Natural killer cell (primary cell): ENCODE data around the gene ARHGEF11. TPM values are rescaled to one million over a fixed set of nuclear protein-coding genes. Genes with fewer than 3 reads are reported as not detected.

ENCODE experiments used
- ATAC-seq, 3 donors: fragments of 150-1000 bp in 2 of 3; fragments of 200-7000 bp in 1 of 3; cut with Tn5 transposase; 1 replicate in 1 of 3; 2 replicates in 2 of 3; pipeline ENCODE4 v1.10.0; 2021; ENCODE audit warnings: mild to moderate bottlenecking in 2 of 3, moderate library complexity in 2 of 3
- DNase-seq, 2 donors: peaks; one replicate each; pipeline versions ENCODE4 v3.0.0 to v3.0.0-alpha.2; 2013 to 2021; ENCODE audit warnings: mixed read lengths in 1 of 2
- H3K27ac ChIP-seq: one replicate; pipeline ENCODE4 v1.5.1; 2013; ENCODE audit warnings: mild to moderate bottlenecking, low read length
- H3K27me3 ChIP-seq: one replicate; pipeline ENCODE4 v1.6.1; 2013; ENCODE audit warnings: low read length; ENCODE audit not compliant: control insufficient read depth, insufficient read depth
- H3K36me3 ChIP-seq: one replicate; pipeline ENCODE4 v1.6.1; 2013; ENCODE audit warnings: low read length; ENCODE audit not compliant: control insufficient read depth, insufficient read depth
- H3K4me1 ChIP-seq: one replicate; pipeline ENCODE4 v1.6.1; 2013; ENCODE audit warnings: low read length; ENCODE audit not compliant: control insufficient read depth, insufficient read depth
- H3K4me3 ChIP-seq: one replicate; pipeline ENCODE4 v1.5.1; 2013; ENCODE audit warnings: low read length
- H3K9me3 ChIP-seq: one replicate; pipeline ENCODE4 v1.6.1; 2013; ENCODE audit warnings: low read length; ENCODE audit not compliant: control insufficient read depth, insufficient read depth
- H3K27ac Mint-ChIP-seq, 2 donors: one replicate each; pipeline ENCODE4 v1.8.0; 2022; ENCODE audit warnings: mild to moderate bottlenecking in 2 of 2, mixed read lengths in 2 of 2, moderate library complexity in 1 of 2
- H3K27me3 Mint-ChIP-seq, 2 donors: one replicate each; pipeline ENCODE4 v1.8.0; 2022; ENCODE audit warnings: low read depth in 2 of 2, mixed read lengths in 2 of 2
- H3K36me3 Mint-ChIP-seq: one replicate; pipeline ENCODE4 v1.8.0; 2022; ENCODE audit warnings: mixed read lengths
- H3K4me1 Mint-ChIP-seq, 2 donors: one replicate each; pipeline ENCODE4 v1.8.0; 2022; ENCODE audit warnings: mixed read lengths in 2 of 2
- H3K4me3 Mint-ChIP-seq: one replicate; pipeline ENCODE4 v1.8.0; 2022; ENCODE audit warnings: mild to moderate bottlenecking, moderate library complexity, mixed read lengths
- H3K9me3 Mint-ChIP-seq, 2 donors: one replicate each; pipeline ENCODE4 v1.8.0; 2022; ENCODE audit warnings: mixed read lengths in 2 of 2
- WGBS: methylation state at CpG from one replicate; pipeline ENCODE4 v1.1.7; 2013; ENCODE audit warnings: missing lambda C conversion rate; ENCODE audit not compliant: insufficient coverage; 5-methylcytosine and 5-hydroxymethylcytosine counted together
- intact Hi-C: fragments of 100-400 bp; cut with micrococcal nuclease; formaldehyde crosslinking; loops from one replicate; pipeline ENCODE4 v1.14.2; 2022
- total RNA-seq, 4 donors: library from RNA; stranded (reverse); fragments of 120-200 nt in 1 of 4; gene quantifications; one replicate each; pipeline versions ENCODE4 v1.2.3 to v1.2.4, GENCODE V29; 2013 to 2022
- TF ChIP-seq, protein P1 (sequence below): fragments of 200-600 bp; IDR thresholded peaks from one replicate; pipeline ENCODE4 v1.8.0; 2022; ENCODE audit warnings: antibody characterized with exemption

Gene ARHGEF11
- total RNA-seq, 3 donors from 2014 or later (not counting 1 experiment from before 2014, with no cell fraction given): 1.7 to 2.8 (median 2.4) TPM

DNA sequence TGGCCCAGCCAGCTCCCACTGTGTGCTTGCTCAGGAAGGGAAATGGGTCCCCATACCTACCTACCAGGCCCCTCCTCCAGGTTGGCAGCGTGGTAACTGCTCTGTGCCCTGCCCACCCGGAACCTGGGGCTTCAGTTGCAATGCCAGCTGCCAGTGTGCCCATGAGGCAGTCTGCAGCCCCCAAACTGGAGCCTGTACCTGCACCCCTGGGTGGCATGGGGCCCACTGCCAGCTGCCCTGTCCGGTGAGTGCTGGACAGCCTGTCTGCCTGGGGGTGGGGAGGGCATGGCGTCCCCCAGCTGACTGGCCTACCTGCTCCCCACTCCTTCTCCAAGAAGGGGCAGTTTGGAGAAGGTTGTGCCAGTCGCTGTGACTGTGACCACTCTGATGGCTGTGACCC lies 135.9 kb downstream of the ARHGEF11 start:
- H3K9me3 Mint-ChIP-seq: no peaks in the 10 kb centered on the region
- peaks cover under 1 to 7% of the 10 kb centered on the region in 2 donors for H3K27me3 Mint-ChIP-seq
- no peak overlapping the region for H3K27ac Mint-ChIP-seq
- peaks cover 3% of the 10 kb centered on the region for H3K4me1 ChIP-seq
- H3K36me3 ChIP-seq: no peaks in the 10 kb centered on the region
- TF ChIP-seq, protein P1, sequence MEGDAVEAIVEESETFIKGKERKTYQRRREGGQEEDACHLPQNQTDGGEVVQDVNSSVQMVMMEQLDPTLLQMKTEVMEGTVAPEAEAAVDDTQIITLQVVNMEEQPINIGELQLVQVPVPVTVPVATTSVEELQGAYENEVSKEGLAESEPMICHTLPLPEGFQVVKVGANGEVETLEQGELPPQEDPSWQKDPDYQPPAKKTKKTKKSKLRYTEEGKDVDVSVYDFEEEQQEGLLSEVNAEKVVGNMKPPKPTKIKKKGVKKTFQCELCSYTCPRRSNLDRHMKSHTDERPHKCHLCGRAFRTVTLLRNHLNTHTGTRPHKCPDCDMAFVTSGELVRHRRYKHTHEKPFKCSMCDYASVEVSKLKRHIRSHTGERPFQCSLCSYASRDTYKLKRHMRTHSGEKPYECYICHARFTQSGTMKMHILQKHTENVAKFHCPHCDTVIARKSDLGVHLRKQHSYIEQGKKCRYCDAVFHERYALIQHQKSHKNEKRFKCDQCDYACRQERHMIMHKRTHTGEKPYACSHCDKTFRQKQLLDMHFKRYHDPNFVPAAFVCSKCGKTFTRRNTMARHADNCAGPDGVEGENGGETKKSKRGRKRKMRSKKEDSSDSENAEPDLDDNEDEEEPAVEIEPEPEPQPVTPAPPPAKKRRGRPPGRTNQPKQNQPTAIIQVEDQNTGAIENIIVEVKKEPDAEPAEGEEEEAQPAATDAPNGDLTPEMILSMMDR: no peak
- H3K4me3 ChIP-seq: no peak overlapping the region
- no peak for DNase-seq
- H3K4me3 Mint-ChIP-seq: no peak overlapping the region
- no peaks in the 10 kb centered on the region for H3K36me3 Mint-ChIP-seq
- no peak overlapping the region for H3K27ac ChIP-seq
- no peak for ATAC-seq
- intact Hi-C loops: no loop called here
- H3K27me3 ChIP-seq: no peaks in the 10 kb centered on the region
- H3K9me3 ChIP-seq: no peaks in the 10 kb centered on the region
- H3K4me1 Mint-ChIP-seq: peaks cover 0 to 3% of the 10 kb centered on the region in 2 donors
- WGBS: 85% methylated on average over 5 of the region's 5 CpGs

DNA sequence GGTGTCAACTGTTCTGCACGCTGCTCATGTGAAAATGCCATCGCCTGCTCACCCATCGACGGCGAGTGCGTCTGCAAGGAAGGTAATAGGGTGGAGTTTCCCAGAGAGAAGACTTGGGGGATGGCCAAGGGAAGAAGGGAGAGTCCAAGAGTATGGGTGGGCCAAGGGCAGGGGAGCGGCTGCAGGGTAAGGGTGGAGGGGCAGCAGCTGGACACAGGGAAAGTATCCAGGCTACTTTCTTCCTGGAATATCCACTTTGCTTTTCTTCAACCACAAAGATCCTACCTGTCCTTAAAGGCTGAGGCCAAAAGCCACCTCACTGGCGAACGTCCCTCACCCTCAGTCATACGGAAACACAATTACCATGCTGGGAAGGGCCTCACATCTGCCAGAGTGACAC lies 136.6 kb downstream of the ARHGEF11 start:
- 92% methylated on average over 9 of the region's 10 CpGs for WGBS
- Histone ChIP-seq H3K9me3 (no peaks in the 10 kb centered on the region), H3K36me3 (no peaks in the 10 kb centered on the region), H3K4me3 (no peak overlapping the region), H3K27me3 (no peaks in the 10 kb centered on the region), H3K27ac (no peak overlapping the region), H3K4me1 (peaks cover 3% of the 10 kb centered on the region)
- H3K4me1 Mint-ChIP-seq: peaks cover 0 to 3% of the 10 kb centered on the region in 2 donors
- intact Hi-C loops: no loop called here
- no peak overlapping the region for H3K27ac Mint-ChIP-seq
- no peak overlapping the region for H3K4me3 Mint-ChIP-seq
- H3K36me3 Mint-ChIP-seq: no peaks in the 10 kb centered on the region
- H3K27me3 Mint-ChIP-seq: peaks cover 0 to 7% of the 10 kb centered on the region in 2 donors
- TF ChIP-seq, protein P1: no peak
- H3K9me3 Mint-ChIP-seq: no peaks in the 10 kb centered on the region
- ATAC-seq (no peak), DNase-seq (no peak)

DNA sequence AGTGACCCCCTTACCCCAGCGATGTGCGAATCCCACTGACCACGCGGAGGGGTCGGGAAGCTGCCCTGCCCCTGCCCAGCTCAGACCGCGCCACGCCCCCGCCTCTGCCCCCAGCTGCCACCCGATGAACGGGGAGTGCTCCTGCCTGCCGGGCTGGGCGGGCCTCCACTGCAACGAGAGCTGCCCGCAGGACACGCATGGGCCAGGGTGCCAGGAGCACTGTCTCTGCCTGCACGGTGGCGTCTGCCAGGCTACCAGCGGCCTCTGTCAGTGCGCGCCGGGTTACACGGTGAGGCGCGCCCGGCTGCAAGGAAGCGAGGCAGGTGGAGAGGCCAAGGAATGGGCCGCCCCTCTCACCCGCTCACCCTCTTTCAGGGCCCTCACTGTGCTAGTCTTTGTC lies 137.0 kb downstream of the ARHGEF11 start:
- no peaks in the 10 kb centered on the region for H3K9me3 ChIP-seq
- intact Hi-C loops: no loop called here
- H3K27ac ChIP-seq: no peak overlapping the region
- H3K27ac Mint-ChIP-seq: no peak overlapping the region
- H3K4me3 ChIP-seq: no peak overlapping the region
- 91% methylated on average over 29 of the region's 29 CpGs for WGBS
- peaks cover 3% of the 10 kb centered on the region for H3K4me1 ChIP-seq
- no peaks in the 10 kb centered on the region for H3K27me3 ChIP-seq
- no peaks in the 10 kb centered on the region for H3K9me3 Mint-ChIP-seq
- H3K4me3 Mint-ChIP-seq: no peak overlapping the region
- H3K4me1 Mint-ChIP-seq: peaks cover 0 to 3% of the 10 kb centered on the region in 2 donors
- ATAC-seq (no peak), DNase-seq (no peak)
- TF ChIP-seq, protein P1: no peak
- peaks cover 0 to 7% of the 10 kb centered on the region in 2 donors for H3K27me3 Mint-ChIP-seq
- no peaks in the 10 kb centered on the region for H3K36me3 Mint-ChIP-seq
- no peaks in the 10 kb centered on the region for H3K36me3 ChIP-seq

DNA sequence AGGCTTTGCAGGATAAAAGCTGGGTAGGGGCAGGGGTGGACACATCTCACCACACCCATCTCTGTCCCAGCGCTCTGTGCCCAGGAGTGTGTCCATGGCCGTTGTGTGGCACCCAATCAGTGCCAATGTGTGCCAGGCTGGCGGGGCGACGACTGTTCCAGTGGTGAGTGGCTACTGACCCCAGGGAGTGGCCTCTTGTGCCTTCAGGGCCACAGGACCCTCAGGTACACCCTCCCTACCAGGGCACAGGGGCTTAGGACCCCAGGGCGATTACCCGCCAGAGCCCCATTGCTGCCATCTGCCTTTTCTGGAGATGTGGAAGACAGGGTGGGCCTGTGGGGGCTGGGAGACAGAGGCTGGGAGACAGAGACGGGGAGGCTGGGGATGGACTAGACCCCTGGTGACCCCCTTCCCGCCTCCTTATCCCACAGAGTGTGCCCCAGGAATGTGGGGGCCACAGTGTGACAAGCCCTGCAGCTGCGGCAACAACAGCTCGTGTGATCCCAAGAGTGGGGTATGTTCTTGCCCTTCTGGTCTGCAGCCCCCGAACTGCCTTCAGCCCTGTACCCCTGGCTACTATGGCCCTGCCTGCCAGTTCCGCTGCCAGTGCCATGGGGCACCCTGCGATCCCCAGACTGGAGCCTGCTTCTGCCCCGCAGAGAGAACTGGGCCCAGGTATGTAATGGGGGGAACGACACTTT lies 139.2 kb downstream of the ARHGEF11 start:
- ATAC-seq (no peak), DNase-seq (no peak)
- Mint-ChIP-seq H3K36me3 (no peaks in the 10 kb centered on the region), H3K9me3 (no peaks in the 10 kb centered on the region), H3K27ac (no peak overlapping the region), H3K27me3 (peaks cover 0 to 7% of the 10 kb centered on the region in 2 donors), H3K4me3 (no peak overlapping the region), H3K4me1 (peaks cover 0 to 3% of the 10 kb centered on the region in 2 donors)
- intact Hi-C loops: no loop called here
- peaks cover 3% of the 10 kb centered on the region for H3K4me1 ChIP-seq
- H3K4me3 ChIP-seq: no peak overlapping the region
- H3K9me3 ChIP-seq: no peaks in the 10 kb centered on the region
- H3K27me3 ChIP-seq: no peaks in the 10 kb centered on the region
- 92% methylated on average over 14 of the region's 16 CpGs for WGBS
- TF ChIP-seq, protein P1: no peak
- H3K36me3 ChIP-seq: no peaks in the 10 kb centered on the region
- H3K27ac ChIP-seq: no peak overlapping the region
